Activated CD4-positive, alpha-beta T cell treated with anti-CD3 and anti-CD28 coated beads for 24 hours (primary cell): ENCODE results near the gene TIMM22.

Experiments used
- DNase-seq, 2 donors: peaks; one replicate each; pipeline ENCODE4 v3.0.0-alpha.2; 2020; ENCODE audit warnings: low read depth in 2 of 2

TIMM22 gene

GRCh38 chr17:1022278-1023024 lies 25.5 kb downstream of the TIMM22 start:
- DNase-seq: no peak

GRCh38 chr17:1024076-1024475 lies 27.1 kb downstream of the TIMM22 start:
- DNase-seq: no peak

- no peak for DNase-seq
Observed at GRCh38 chr17:1025733-1026598, 29.0 kb downstream of the TIMM22 start.

- no peak for DNase-seq
Observed at GRCh38 chr17:1026599-1026975, 29.7 kb downstream of the TIMM22 start.

- no peak for DNase-seq
Observed at GRCh38 chr17:1027044-1027443, 30.1 kb downstream of the TIMM22 start.

- DNase-seq: no peak
Observed at GRCh38 chr17:1029196-1029921, 32.4 kb downstream of the TIMM22 start.

- DNase-seq: no peak
Observed at GRCh38 chr17:1029922-1030644, 33.2 kb downstream of the TIMM22 start.

- DNase-seq: no peak
Observed at GRCh38 chr17:1030684-1031532, 34.0 kb downstream of the TIMM22 start.

GRCh38 chr17:1031711-1032110 lies 34.8 kb downstream of the TIMM22 start:
- no peak for DNase-seq

- no peak for DNase-seq
Observed at GRCh38 chr17:1032391-1032790, 35.5 kb downstream of the TIMM22 start.

GRCh38 chr17:1033503-1033902 lies 36.6 kb downstream of the TIMM22 start:
- DNase-seq: no peak

GRCh38 chr17:1034652-1035210 lies 37.8 kb downstream of the TIMM22 start:
- no peak for DNase-seq

GRCh38 chr17:1035546-1036170 lies 38.7 kb downstream of the TIMM22 start:
- DNase-seq: no peak

- no peak for DNase-seq
Observed at GRCh38 chr17:1036171-1036844, 39.4 kb downstream of the TIMM22 start.

GRCh38 chr17:1036845-1037237 lies 39.9 kb downstream of the TIMM22 start:
- DNase-seq: no peak

- DNase-seq: no peak
Observed at GRCh38 chr17:1037238-1037879, 40.4 kb downstream of the TIMM22 start.

GRCh38 chr17:1038459-1039122 lies 41.7 kb downstream of the TIMM22 start:
- no peak for DNase-seq

GRCh38 chr17:1039123-1039507 lies 42.2 kb downstream of the TIMM22 start:
- no peak for DNase-seq
